ENCODE measurements around the gene RGS9.
"Not testable (repeated sequence)": the region's sequence is repeated elsewhere in the genome, so short reads cannot be mapped to it uniquely, and the experiment has no call there.

Gene RGS9

DNA sequence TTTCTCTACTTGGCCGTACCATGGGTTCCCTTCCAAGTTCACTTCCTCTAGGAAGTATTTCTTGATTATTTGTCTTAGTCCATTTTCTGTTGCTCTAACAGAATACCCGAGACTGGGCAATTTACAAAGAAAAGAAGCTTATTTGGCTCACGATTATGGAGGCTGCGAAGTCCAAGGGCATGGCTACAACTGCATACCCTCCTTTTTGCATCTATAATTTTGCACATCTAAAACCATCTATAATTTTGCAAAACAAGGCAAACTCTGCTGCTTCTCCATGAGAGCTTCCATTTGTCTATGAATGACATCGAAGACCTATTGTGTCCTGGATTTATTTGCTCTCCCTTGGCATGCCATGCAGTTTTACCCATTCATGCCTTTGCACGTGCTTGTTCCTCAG is 27.6 kb upstream of the RGS9 start:
- DNase-seq (ENCODE audit: low read depth, low spot score) = no peak
- H3K4me3 ChIP-seq (ENCODE audit: low read length) = no peak overlapping the region

DNA sequence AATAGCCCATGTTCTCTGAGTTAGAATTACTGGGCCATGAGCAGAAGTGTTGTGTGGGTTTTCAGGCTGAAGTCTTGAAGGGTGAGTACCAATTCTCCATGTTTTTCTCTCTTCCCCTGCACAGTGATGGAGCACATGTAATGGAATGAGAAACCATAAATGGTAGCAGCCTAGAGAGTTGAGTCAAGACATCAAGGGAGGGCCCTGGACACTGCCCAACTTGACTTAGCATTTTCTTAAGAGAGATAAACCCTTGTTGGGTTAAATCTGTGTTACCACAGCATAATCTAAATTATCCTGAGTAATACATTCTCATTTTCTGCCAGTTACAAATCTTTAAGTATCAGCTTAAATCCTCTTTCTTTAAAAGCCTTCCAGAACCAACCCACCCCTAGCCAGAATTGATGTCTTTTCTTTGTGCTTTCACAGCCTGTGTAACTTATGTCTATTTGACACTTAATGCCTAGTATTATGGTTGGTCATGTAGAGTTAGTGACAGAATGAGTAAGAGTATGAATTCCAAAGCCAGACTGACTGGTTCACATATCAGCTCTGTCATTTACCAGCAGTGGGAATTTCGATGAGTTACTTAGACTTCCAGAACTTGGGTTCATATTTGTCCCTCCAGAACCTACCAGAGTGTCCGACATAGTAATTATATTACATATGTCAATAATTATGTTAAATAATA is 27.0 kb upstream of the RGS9 start:
- H3K4me3 ChIP-seq (ENCODE audit: low read length) = no peak overlapping the region
- DNase-seq (ENCODE audit: low read depth, low spot score) = no peak

- peak; percentile 19 for DNase-seq (ENCODE audit: low read depth, low spot score)
- no peak overlapping the region for H3K4me3 ChIP-seq (ENCODE audit: low read length)
Measured at GRCh38 chr17:65115839-65116238, 21.3 kb upstream of the RGS9 start.

- H3K4me3 ChIP-seq (ENCODE audit: low read length); DNase-seq (ENCODE audit: low read depth, low spot score): not testable (repeated sequence)
Measured at GRCh38 chr17:65116515-65116914, 20.7 kb upstream of the RGS9 start.

DNA sequence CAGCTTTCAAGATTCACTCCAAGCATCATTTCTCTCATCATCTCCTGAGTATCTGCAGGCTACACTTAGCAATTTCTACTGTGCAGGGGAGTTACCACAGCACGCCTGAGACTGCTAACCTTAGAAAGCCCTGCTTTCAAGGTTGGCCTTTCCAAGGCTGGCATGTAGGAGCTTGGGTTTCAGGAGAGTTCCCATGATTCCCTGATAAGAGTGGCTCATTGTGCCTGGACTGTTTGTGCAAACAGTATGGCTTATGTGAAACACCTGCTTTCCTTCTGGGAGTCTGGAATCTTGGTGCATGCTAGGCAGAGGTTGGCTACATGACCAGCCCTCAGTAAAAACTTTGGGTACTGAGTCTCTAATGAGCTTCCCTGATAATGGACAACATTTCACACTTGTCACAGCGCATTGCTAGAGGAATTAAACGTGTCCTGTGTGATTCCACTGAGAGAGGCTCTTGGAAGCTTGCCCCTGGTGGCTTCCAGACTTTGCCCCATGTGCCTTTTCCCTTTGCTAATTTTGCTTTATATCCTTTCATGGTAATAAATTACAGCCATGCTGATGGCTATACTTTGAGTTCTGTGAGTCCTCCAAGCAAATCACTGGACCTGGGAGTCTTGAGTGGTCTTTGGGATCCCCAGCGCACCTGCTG is 19.7 kb upstream of the RGS9 start:
- H3K4me3 ChIP-seq (ENCODE audit: low read length) = no peak overlapping the region
- no peak for DNase-seq (ENCODE audit: low read depth, low spot score)

GRCh38 chr17:65121368-65121767 is 15.8 kb upstream of the RGS9 start:
- no peak for DNase-seq (ENCODE audit: low read depth, low spot score)
- H3K4me3 ChIP-seq (ENCODE audit: low read length) = no peak overlapping the region

DNA sequence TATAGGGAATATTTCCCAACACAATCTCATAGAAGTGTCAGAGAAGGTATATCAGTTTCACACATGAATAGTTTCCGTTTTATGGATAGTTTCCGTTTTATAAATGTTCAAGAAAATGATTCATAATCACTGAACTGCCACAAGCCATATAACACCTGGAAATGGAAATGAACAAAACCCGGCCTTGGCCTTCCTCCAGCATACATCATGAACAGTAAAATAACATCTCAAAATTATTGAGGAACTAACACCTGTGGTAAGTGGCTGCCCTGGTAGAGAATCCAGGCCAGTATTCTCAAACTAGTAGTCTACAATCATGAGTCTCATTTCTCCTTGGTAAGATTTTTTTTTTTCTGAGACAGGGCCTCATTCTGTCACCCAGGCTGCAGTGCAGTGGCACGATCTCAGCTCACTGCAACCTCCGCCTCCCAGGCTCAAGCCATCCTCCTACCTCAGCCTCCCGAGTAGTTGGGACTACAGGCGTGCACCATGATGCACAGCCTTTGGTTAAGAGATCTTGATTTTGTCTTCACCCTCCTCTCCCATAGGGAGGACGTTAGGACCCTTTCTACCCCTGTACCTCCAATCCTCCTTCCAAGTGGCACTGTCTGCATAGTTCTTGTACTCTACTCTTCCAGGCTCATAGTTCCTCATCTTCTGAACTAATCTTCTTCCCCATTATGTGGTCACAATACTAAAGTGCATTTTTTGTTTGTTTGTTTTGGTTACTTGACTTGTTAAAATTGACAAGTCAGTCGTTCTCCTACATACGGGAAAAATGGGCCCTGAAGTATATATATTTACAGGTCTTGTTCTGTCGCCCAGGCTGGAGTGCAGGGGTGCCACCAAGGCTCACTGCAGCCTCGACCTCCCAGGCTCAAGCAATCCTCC is 15.0 kb upstream of the RGS9 start:
- peak; percentile 32 for DNase-seq (ENCODE audit: low read depth, low spot score)

DNA sequence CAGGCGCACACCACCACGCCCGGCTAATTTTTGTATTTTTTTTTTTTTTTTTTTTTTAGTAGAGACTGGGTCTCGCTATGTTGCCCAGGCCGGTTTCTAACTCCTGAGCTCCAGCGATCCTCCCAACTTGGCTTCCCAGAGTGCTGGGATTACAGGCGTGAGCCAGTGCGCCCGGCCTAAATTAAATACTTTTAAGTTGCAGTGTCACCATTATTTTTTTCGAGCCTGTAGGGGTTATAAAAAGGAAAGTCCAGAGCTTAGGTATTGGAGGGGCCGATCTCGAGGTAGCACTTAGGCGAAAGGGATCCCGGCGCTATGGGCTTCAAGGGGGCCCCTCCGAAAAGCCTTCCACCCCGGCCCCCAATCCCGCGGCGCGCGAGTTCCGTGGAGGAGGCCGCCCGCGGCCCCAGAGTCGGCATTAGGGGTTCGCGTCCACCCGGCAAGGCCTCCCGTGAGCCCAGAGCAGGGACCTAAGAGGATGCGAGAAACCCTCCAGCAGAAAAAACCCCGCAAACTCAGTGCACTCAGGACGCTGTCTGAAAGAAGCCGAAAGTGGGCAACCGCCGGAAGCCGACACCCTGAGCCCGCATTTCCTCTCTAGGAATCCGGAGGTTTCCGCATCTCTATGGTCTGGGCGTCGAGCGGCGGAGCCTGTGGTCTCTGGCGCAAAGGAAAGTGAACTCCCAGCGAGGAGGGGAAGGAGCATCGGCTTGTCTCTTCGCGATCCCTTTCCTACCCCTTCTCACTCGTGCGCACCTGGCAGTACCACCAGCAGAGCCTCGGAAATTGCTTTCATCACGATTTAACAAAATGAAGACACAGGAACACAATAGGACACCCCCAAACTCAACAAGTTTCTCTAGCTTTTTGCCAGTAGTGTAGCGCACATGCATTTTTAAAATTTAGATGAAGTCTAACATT is 14.1 kb upstream of the RGS9 start:
- H3K4me3 ChIP-seq (ENCODE audit: low read length) = peak overlapping the region; percentile 67
- DNase-seq (ENCODE audit: low read depth, low spot score) = peak; percentile 93

More for the DNA sequence above, 15.0 kb upstream of the RGS9 start:
- peak overlapping the region; percentile 67 for H3K4me3 ChIP-seq (ENCODE audit: low read length)

GRCh38 chr17:65123757-65124675 is 13.2 kb upstream of the RGS9 start:
- no peak for DNase-seq (ENCODE audit: low read depth, low spot score)
- peak overlapping the region; percentile 67 for H3K4me3 ChIP-seq (ENCODE audit: low read length)

DNA sequence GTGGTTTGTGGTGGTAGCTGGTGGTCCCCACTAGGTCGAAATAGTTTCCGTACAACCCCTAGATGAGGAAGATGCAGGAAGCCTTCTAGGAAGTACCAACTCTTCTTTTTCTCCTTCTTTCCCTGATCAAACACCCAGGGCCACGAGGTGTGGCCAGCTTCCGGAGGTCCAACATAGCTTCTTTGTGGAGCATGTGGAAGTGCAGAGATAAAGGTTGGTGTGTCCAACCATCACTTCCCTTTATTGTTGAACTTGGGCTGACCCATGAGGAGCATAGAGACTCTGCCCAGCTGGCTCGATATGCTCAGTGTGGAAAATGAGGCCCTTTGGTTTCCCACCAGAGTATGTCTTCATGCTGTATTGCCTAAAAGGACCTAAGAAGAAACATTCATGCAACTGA is 6.3 kb upstream of the RGS9 start:
- no peak overlapping the region for H3K4me3 ChIP-seq (ENCODE audit: low read length)
- no peak for DNase-seq (ENCODE audit: low read depth, low spot score)

DNA sequence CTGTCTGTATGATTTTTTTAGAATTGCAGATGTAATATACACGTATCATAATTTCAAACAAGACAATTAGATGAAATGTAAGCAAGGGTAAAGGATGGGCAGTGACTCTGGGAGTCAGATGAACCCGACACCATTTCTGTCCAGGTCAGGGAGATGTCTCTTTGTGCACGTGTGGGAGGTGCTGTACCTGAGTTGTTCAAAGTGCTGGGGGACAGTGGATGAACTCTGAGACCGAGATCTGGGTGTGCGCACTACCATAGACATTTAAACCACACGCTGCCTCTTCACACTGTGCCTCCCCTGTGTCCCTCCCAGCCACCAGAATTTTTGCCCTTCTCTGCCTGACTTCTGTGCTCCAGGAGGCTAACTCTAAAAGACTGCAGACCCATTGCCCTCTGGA is 5.9 kb upstream of the RGS9 start:
- DNase-seq (ENCODE audit: low read depth, low spot score) = no peak
- no peak overlapping the region for H3K4me3 ChIP-seq (ENCODE audit: low read length)

DNA sequence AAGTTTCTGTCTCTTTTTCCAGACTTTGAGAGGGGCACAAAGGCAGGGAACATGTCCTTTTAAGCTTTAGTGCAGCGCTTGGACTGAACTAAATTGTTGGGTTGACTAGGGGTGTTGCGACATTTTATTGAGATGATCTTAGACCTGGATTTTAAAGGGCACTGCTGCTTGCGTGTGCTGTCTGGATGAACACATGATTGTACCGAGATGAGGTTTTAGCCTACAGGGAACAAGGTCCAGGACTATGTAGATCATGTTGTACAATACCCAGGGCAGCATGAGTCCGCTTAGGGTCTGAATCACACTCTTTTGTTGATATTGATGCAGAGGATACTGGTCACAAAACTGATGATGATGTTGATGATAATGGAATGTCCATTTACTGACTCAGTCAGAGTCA is 5.2 kb upstream of the RGS9 start:
- DNase-seq (ENCODE audit: low read depth, low spot score) = no peak

GRCh38 chr17:65134035-65134434 is 3.1 kb upstream of the RGS9 start:
- H3K4me3 ChIP-seq (ENCODE audit: low read length) = no peak overlapping the region
- DNase-seq (ENCODE audit: low read depth, low spot score) = no peak

More for the DNA sequence above, 5.2 kb upstream of the RGS9 start:
- no peak overlapping the region for H3K4me3 ChIP-seq (ENCODE audit: low read length)

- no peak overlapping the region for H3K4me3 ChIP-seq (ENCODE audit: low read length)
Measured at GRCh38 chr17:65139101-65139764, 2.1 kb downstream of the RGS9 start.

DNA sequence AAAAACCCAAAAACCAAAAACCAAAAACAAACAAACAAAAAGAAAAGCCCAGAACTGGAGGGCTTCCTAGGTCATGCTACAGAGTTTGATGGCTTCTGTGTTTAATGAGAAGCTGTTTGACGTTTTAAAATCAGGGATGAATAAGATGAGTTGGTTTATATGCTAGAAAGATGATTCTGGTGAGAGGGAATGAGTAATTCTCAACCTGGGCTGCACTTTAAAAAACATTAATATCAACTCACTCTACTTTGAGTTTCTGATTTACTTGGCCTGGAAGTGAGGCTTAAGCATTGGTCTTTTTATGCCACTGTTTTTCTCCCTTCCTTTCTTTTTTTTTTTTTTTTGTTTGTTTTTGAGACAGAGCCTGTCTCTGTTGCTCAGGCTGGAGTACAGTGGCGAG is 5.1 kb downstream of the RGS9 start:
- H3K4me3 ChIP-seq (ENCODE audit: low read length) = no peak overlapping the region
- no peak for DNase-seq (ENCODE audit: low read depth, low spot score)

More at GRCh38 chr17:65139101-65139764, 2.1 kb downstream of the RGS9 start:
- no peak for DNase-seq (ENCODE audit: low read depth, low spot score)

DNA sequence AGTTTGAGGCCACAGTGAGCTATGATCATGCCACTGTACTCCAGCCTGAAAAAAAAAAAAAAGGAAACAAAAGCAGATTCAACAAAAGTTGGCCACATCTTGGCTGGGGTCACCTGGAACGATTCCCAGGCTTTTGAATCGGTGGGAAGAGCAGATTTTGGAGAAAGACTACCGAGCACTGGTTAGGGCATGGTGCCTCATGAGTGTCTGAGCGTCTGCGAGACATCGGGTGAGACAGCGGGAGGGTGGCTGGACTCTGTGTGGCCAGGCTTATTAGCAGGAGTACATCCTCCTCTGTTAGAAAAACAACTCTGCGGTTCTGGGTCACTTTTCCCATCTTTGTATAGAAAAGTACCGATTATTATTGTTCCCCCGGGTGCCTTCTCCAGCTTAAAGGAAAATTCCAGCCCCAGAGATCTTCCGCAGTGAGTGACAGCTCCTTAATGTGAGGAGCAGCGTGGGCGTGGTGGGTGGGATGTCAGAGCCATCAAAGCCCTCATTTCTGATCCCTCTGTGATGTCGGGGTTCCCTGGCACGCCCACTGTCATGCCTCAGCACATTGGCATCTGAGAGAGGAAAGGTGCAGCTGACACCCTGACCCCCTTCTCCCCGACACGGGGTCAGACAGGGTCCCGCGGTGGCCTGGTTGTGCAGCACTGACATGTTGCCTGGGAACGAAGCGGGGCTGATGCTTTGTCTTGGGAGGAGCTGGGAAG is 6.9 kb downstream of the RGS9 start:
- DNase-seq (ENCODE audit: low read depth, low spot score) = no peak
- no peak overlapping the region for H3K4me3 ChIP-seq (ENCODE audit: low read length)

DNA sequence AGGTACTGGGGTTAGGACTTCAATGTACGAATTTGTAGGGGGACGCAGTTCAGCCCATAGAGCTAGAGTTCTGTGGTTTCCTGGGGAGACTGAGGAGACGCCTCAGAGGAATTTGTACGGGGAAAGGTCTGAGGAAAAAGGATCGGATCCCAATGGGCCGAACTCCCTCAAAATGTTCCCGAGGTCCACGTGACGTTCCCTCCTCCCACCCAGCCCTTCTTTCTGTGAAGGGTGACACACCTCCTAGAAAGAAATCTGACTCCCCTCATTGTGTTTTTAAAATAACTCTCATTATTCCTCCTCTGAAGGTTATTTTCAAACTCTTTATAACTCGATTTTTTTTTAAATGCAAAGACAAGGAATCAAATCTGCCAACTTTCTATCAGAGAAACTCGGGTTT is 8.6 kb downstream of the RGS9 start:
- no peak overlapping the region for H3K4me3 ChIP-seq (ENCODE audit: low read length)
- no peak for DNase-seq (ENCODE audit: low read depth, low spot score)

All from Jurkat, Clone E6-1 (cell line).